MM.1S (cell line): Measurements from ENCODE around the gene DPAGT1.

Source experiments
- CTCF ChIP-seq: fragments of 300-600 bp; sonication (generic); IDR thresholded peaks from 2 replicates; pipeline ENCODE4 v1.5.1; 2016; ENCODE audit warnings: antibody characterized with exemption, low read length, mixed read lengths
- EZH2 ChIP-seq: fragments of 300-600 bp; sonication (generic); optimal IDR thresholded peaks from 2 replicates; pipeline ENCODE3; 2017; ENCODE audit warnings: low read depth, mild to moderate bottlenecking, antibody characterized with exemption, low read length, mixed read lengths
- EZH2phosphoT487 ChIP-seq: fragments of 300-600 bp; sonication (generic); IDR thresholded peaks from 2 replicates; pipeline ENCODE4 v1.6.1; 2018; ENCODE audit warnings: antibody characterized with exemption, low read length

GRCh38 chr11:119067371-119068222 lies 34.1 kb downstream of the DPAGT1 start, which contains the start of gene VPS11:
- TF ChIP-seq CTCF, result no peak
- TF ChIP-seq EZH2, result no peak
- no peak for TF ChIP-seq EZH2phosphoT487
